IMR-90 (cell line): ENCODE measurements around the gene GLRA3.

Source experiments
- CEBPB ChIP-seq: IDR thresholded peaks from 2 replicates; pipeline ENCODE4 v1.6.1; 2012; ENCODE audit warnings: low read depth, low read length, improper control_type of control experiment
- MAZ ChIP-seq: IDR thresholded peaks from 2 replicates; pipeline ENCODE4 v1.6.1; 2012; ENCODE audit warnings: low read depth, mild to moderate bottlenecking, low read length, improper control_type of control experiment, moderate library complexity, borderline replicate concordance
- MXI1 ChIP-seq: IDR thresholded peaks from 2 replicates; pipeline ENCODE4 v1.6.1; 2012; ENCODE audit warnings: low read depth, mild to moderate bottlenecking, low read length, moderate library complexity, borderline replicate concordance
- NFE2L2 ChIP-seq: fragments of 150-350 bp; IDR thresholded peaks from 2 replicates; pipeline ENCODE4 v1.6.1; 2016; ENCODE audit warnings: low read depth, mild to moderate bottlenecking, low read length
- POLR2A ChIP-seq: IDR thresholded peaks from 2 replicates; pipeline ENCODE4 v1.6.1; 2012; ENCODE audit warnings: mild to moderate bottlenecking, low read depth, low read length
- RAD21 ChIP-seq: IDR thresholded peaks from 2 replicates; pipeline ENCODE4 v1.6.1; 2012; ENCODE audit warnings: low read length, improper control_type of control experiment
- SMC3 ChIP-seq: fragments of 150-350 bp; IDR thresholded peaks from 2 replicates; pipeline ENCODE4 v1.6.1; 2016; ENCODE audit warnings: low read depth, mild to moderate bottlenecking, antibody characterized with exemption, low read length, moderate library complexity
- TF ChIP-seq, protein P1 (sequence below): conservative IDR thresholded peaks from 2 replicates; pipeline ENCODE4 v1.5.1; 2012; ENCODE audit warnings: mild to moderate bottlenecking, low read depth, low read length, improper control_type of control experiment

DNA sequence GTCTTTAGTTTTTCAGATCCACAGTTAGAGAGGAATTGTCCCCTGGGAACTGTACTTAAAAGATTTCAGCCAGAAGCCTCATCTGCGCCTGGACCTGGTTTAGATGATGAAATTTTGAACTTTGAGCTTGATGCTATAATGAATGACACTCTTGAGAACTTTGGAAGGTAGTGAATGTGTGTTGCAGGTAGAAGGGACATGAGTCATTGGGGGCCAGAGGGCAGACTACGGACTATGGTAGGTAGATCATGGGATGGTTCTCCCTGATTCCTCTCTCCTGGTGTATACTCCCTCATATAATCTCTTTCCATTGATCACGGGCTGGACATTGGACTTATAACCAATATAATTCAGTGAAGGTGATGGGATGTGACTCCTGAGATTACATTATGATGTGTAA lies 38.9 kb upstream of the GLRA3 start:
- TF ChIP-seq MXI1: no peak
- TF ChIP-seq NFE2L2: no peak
- TF ChIP-seq, protein P1, sequence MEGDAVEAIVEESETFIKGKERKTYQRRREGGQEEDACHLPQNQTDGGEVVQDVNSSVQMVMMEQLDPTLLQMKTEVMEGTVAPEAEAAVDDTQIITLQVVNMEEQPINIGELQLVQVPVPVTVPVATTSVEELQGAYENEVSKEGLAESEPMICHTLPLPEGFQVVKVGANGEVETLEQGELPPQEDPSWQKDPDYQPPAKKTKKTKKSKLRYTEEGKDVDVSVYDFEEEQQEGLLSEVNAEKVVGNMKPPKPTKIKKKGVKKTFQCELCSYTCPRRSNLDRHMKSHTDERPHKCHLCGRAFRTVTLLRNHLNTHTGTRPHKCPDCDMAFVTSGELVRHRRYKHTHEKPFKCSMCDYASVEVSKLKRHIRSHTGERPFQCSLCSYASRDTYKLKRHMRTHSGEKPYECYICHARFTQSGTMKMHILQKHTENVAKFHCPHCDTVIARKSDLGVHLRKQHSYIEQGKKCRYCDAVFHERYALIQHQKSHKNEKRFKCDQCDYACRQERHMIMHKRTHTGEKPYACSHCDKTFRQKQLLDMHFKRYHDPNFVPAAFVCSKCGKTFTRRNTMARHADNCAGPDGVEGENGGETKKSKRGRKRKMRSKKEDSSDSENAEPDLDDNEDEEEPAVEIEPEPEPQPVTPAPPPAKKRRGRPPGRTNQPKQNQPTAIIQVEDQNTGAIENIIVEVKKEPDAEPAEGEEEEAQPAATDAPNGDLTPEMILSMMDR: no peak
- no peak for TF ChIP-seq SMC3
- TF ChIP-seq RAD21: no peak
- no peak for TF ChIP-seq MAZ
- no peak for TF ChIP-seq POLR2A
- no peak for TF ChIP-seq CEBPB
